ENCODE data around the gene EXD3. TPM values are rescaled to one million over a fixed set of nuclear protein-coding genes. Genes with fewer than 3 reads are reported as not detected.

Gene EXD3
- total RNA-seq, 1 experiment from 2014 or later, result 15.3 TPM

- H3K18ac ChIP-seq (ENCODE audit: insufficient read length, low read depth, low read length), result no peak overlapping the region
- no peaks in the 10 kb centered on the region for H3K9me3 ChIP-seq (ENCODE audit: control insufficient read depth, low read depth, low read length)
- no peak overlapping the region for H4K8ac ChIP-seq (replicated peaks; ENCODE audit: insufficient read length, low read depth, low read length)
- WGBS (ENCODE audit: extremely low coverage, insufficient read length, low lambda C conversion rate), result no CpG with 5 or more reads among the region's 6 CpGs
- no peak overlapping the region for H3K23ac ChIP-seq (ENCODE audit: insufficient read length, low read depth, low read length)
- Mint-ChIP-seq H3K4me3 (no peak overlapping the region), H3K9me3 (no peaks in the 10 kb centered on the region; a peak in 1 of 5 replicates), H3K36me3 (ENCODE audit: insufficient read depth in 1 of 3, low read depth in 3 of 3) (peaks cover 12 to 57% (median 39%) of the 10 kb centered on the region in 3 experiments; a peak in 6 of 7 replicates), H3K4me1 (no peaks in the 10 kb centered on the region; a peak in 1 of 4 replicates), H3K27me3 (ENCODE audit: low read depth) (no peaks in the 10 kb centered on the region; the same call in 1 of the 2 replicates), H3K27ac (peak overlapping the region in 1 of 3 experiments; percentile 86; a peak in 1 of 7 replicates)
- H3K4me2 ChIP-seq (ENCODE audit: insufficient read depth, insufficient read length, low read length), result no peak overlapping the region
- no peak overlapping the region for H3K14ac ChIP-seq (ENCODE audit: insufficient read depth, low read length)
- no peak overlapping the region for H4K5ac ChIP-seq (ENCODE audit: insufficient read length, low read depth, low read length)
- H3K79me2 ChIP-seq (ENCODE audit: insufficient read depth, low read length), result no peaks in the 10 kb centered on the region
- no peak overlapping the region for H2BK12ac ChIP-seq (ENCODE audit: insufficient read length, low read depth, low read length)
- H3K4ac ChIP-seq (ENCODE audit: low read depth, low read length), result no peak overlapping the region
- H2BK20ac ChIP-seq (ENCODE audit: low read depth, low read length, poor library complexity, severe bottlenecking), result no peak overlapping the region
- no peak overlapping the region for H3K27ac ChIP-seq (ENCODE audit: insufficient read length, low read depth, low read length)
- no peak overlapping the region for H2BK15ac ChIP-seq (ENCODE audit: low read depth, low read length)
- DNase-seq, result no peak
- H3K56ac ChIP-seq (ENCODE audit: insufficient read length, low read depth, low read length), result no peak overlapping the region
- no peaks in the 10 kb centered on the region for H3K23me2 ChIP-seq (ENCODE audit: insufficient read length, low read depth, low read length, poor library complexity, severe bottlenecking)
- H2AFZ ChIP-seq (ENCODE audit: low read length), result no peak overlapping the region
- H4K91ac ChIP-seq (ENCODE audit: insufficient read length, low read depth, low read length), result no peak overlapping the region
- no peak overlapping the region for H3K9ac ChIP-seq (ENCODE audit: extremely low read depth, insufficient read length, low read length)
- no peak overlapping the region for H3T11ph ChIP-seq (ENCODE audit: low read length)
- no peak overlapping the region for H2AK5ac ChIP-seq (ENCODE audit: insufficient read length, low read length)
- no peaks in the 10 kb centered on the region for H3K79me1 ChIP-seq (ENCODE audit: insufficient read depth, low read depth, low read length, poor library complexity, severe bottlenecking)
- no peak overlapping the region for H2BK5ac ChIP-seq (ENCODE audit: insufficient read length, low read length)
- no peaks in the 10 kb centered on the region for H4K20me1 ChIP-seq (ENCODE audit: control insufficient read depth, insufficient read depth, insufficient read length)
- no peaks in the 10 kb centered on the region for H3K4me1 ChIP-seq (ENCODE audit: insufficient read depth, low read length)
- H3K27me3 ChIP-seq (ENCODE audit: insufficient read depth, low read length), result no peaks in the 10 kb centered on the region
- no peak for TF ChIP-seq CTCF (conservative IDR thresholded peaks at IDR 0.05)
- no peak overlapping the region for H2BK120ac ChIP-seq (ENCODE audit: low read depth, low read length, poor library complexity, severe bottlenecking)
Observed at GRCh38 chr9:137267933-137268355, 155.0 kb downstream of the EXD3 start.
